HepG2 (cell line): ENCODE measurements around the gene ARF5. TPM values are rescaled to one million over a fixed set of nuclear protein-coding genes. Genes with fewer than 3 reads are reported as not detected.
A peak's percentile ranks its signal among the peaks of the same experiment; 100 is the strongest.

ENCODE experiments used
- DMAP1 ChIP-seq: IDR thresholded peaks from 2 replicates; pipeline ENCODE4 v1.6.1; 2016
- EHMT2 ChIP-seq: fragments of 200-600 bp; sonication (generic); IDR thresholded peaks from 2 replicates; pipeline ENCODE4 v1.7.0; 2017; ENCODE audit warnings: antibody characterized with exemption, low read depth, low read length, borderline replicate concordance
- FOXO1 ChIP-seq: sonication (generic); formaldehyde crosslinking; IDR thresholded peaks from 2 replicates; pipeline ENCODE4 v1.4.0; 2020; ENCODE audit warnings: missing genetic modification reagents
- HMG20A ChIP-seq: IDR thresholded peaks from 2 replicates; pipeline ENCODE4 v1.6.1; 2016; ENCODE audit warnings: borderline replicate concordance
- HNRNPK ChIP-seq: fragments of 200-400 bp; formaldehyde crosslinking; IDR thresholded peaks from 2 replicates; pipeline ENCODE4 v1.6.1; 2018; ENCODE audit warnings: low read length, low read depth, moderate library complexity, mild to moderate bottlenecking; ENCODE audit not compliant: poor library complexity, severe bottlenecking
- IKZF4 ChIP-seq: sonication (generic); formaldehyde crosslinking; IDR thresholded peaks from 2 replicates; pipeline ENCODE4 v1.5.1; 2020; ENCODE audit warnings: borderline replicate concordance, mild to moderate bottlenecking, low read depth, missing genetic modification reagents; ENCODE audit errors: not compliant biosample characterization
- KDM6A ChIP-seq: IDR thresholded peaks from 2 replicates; pipeline ENCODE4 v1.6.1; 2016; ENCODE audit warnings: low read depth
- KLF9 ChIP-seq: IDR thresholded peaks from 2 replicates; pipeline ENCODE4 v1.6.1; 2016; ENCODE audit warnings: low read depth
- PLRG1 ChIP-seq: fragments of 450-650 bp; conservative IDR thresholded peaks from 2 replicates; pipeline ENCODE4 v1.6.1; 2016
- POGZ ChIP-seq: sonication (generic); formaldehyde crosslinking; IDR thresholded peaks from 2 replicates; pipeline ENCODE4 v1.4.0; 2020; ENCODE audit warnings: mild to moderate bottlenecking, missing genetic modification reagents
- SAP130 ChIP-seq: IDR thresholded peaks from 2 replicates; pipeline ENCODE4 v1.6.1; 2016; ENCODE audit warnings: low read depth
- SUZ12 ChIP-seq: fragments of 150-350 bp; IDR thresholded peaks from 2 replicates; pipeline ENCODE4 v1.6.1; 2014; ENCODE audit warnings: low read depth, low read length
- TCF7L2 ChIP-seq: IDR thresholded peaks from 2 replicates; pipeline ENCODE4 v1.6.1; 2011; ENCODE audit warnings: mild to moderate bottlenecking, low read depth, low read length, moderate library complexity
- ZBTB39 ChIP-seq: sonication (generic); formaldehyde crosslinking; IDR thresholded peaks from 2 replicates; pipeline ENCODE4 v1.5.0; 2020; ENCODE audit warnings: missing genetic modification reagents
- ZNF367 ChIP-seq: sonication (generic); formaldehyde crosslinking; IDR thresholded peaks from 2 replicates; pipeline ENCODE4 v1.4.0; 2020; ENCODE audit warnings: missing genetic modification reagents, borderline replicate concordance
- ZNF44 ChIP-seq: sonication (generic); formaldehyde crosslinking; IDR thresholded peaks from 2 replicates; pipeline ENCODE4 v1.5.1; 2020; ENCODE audit warnings: mild to moderate bottlenecking, missing genetic modification reagents
- ZNF446 ChIP-seq: sonication (generic); formaldehyde crosslinking; IDR thresholded peaks from 2 replicates; pipeline ENCODE4 v1.5.0; 2020; ENCODE audit warnings: mild to moderate bottlenecking, missing genetic modification reagents
- ZNF670 ChIP-seq: sonication (generic); formaldehyde crosslinking; IDR thresholded peaks from 2 replicates; pipeline ENCODE4 v1.8.0; 2022; ENCODE audit warnings: mild to moderate bottlenecking, missing genetic modification reagents, borderline replicate concordance
- ZSCAN20 ChIP-seq: sonication (generic); formaldehyde crosslinking; IDR thresholded peaks from 2 replicates; pipeline ENCODE4 v1.4.0; 2020; ENCODE audit warnings: missing genetic modification reagents, mild to moderate bottlenecking, borderline replicate concordance
- polyA plus RNA-seq, 8 experiments: library from polyadenylated mRNA; depleted of rRNA in 3 of 8; stranded (reverse) in 7 of 8; unstranded in 1 of 8; fragments of >200 nt; fragmentation: Illumina TruSeq in 4 of 8; extraction: Trizol in 4 of 8; gene quantifications; 2 replicates each; pipeline versions ENCODE4 v1.2.1 to v1.2.3, GENCODE V29; 2011 to 2016; ENCODE audit warnings: low read depth in 4 of 8, missing spikeins in 1 of 8, mixed read lengths in 1 of 8; ENCODE audit not compliant: insufficient read depth in 1 of 8
- total RNA-seq, 5 experiments: library from RNA; depleted of rRNA; stranded (reverse); fragments of >200 nt; fragmentation: Illumina TruSeq; extraction: Trizol; gene quantifications; 2 replicates each; pipeline ENCODE4 v1.2.3, GENCODE V29; 2016; ENCODE audit warnings: low read depth in 1 of 5
- TF ChIP-seq, protein P1 (sequence below): sonication (generic); formaldehyde crosslinking; IDR thresholded peaks from 2 replicates; pipeline ENCODE4 v1.4.0; 2020; ENCODE audit warnings: low read depth, mild to moderate bottlenecking, missing genetic modification reagents
- TF ChIP-seq, protein P2 (sequence below): sonication (generic); formaldehyde crosslinking; IDR thresholded peaks from 2 replicates; pipeline ENCODE4 v1.5.1; 2020; ENCODE audit warnings: mild to moderate bottlenecking, missing genetic modification reagents, moderate library complexity
- TF ChIP-seq, protein P3 (sequence below): sonication (generic); formaldehyde crosslinking; IDR thresholded peaks from 2 replicates; pipeline ENCODE4 v1.5.1; 2020; ENCODE audit warnings: mild to moderate bottlenecking, missing genetic modification reagents

The ARF5 gene
- total and polyA plus RNA-seq, 2 of the 13 experiments (the other 11 are each of a cell fraction or from before 2014, with no cell fraction given): 109 to 135 TPM

DNA sequence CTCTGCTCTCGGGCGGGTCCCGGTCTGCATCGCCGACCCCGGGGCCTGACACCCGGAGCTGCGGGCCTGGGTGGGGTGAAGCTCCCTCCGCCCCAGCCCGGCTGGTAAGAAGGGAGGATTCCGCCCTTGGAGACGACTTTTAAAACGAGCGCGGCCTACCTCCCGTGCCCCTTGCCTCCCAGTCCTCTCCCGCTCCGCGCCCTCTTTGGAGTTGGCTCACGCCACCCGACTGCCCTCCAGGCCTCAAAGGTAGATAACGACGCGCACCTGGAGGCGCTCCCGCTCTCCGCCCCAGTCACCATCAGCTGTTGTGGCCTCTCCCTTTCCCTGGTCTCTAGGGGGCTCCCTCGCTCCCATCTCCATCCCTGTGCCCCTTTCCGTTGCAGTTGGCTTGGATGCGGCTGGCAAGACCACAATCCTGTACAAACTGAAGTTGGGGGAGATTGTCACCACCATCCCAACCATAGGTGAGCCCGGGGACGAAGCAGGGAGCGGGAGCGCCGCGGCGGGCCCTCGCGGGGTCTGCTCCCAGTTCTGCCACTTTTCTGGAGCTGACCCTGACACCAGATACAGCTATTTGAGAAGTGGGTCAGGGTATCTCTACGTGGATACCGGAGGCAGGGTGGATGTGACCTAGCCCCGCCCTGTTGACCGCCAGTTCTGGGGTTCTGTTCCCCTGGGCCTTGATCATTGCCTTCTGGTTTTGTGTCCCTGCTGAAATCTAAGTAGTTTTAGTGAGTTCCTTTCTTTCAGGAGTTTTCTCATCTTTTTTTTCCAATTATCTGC, 679 bp downstream of the ARF5 start (continued):
- TF ChIP-seq ZBTB39 (CRISPR knock-in tag) (no peak), IKZF4 (CRISPR knock-in tag) (peak; percentile 39), DMAP1 (CRISPR knock-in tag) (no peak), KLF9 (CRISPR knock-in tag) (no peak), KDM6A (CRISPR knock-in tag) (no peak), SAP130 (CRISPR knock-in tag) (peak; percentile 65), ZNF367 (no peak), ZNF44 (peak; percentile 56; the same call in 1 of the 2 replicates), ZSCAN20 (CRISPR knock-in tag) (no peak), HMG20A (CRISPR knock-in tag) (no peak), HNRNPK (no peak), FOXO1 (no peak), PLRG1 (no peak), POGZ (CRISPR knock-in tag) (no peak), ZNF446 (CRISPR knock-in tag) (peak; percentile 77; the same call in 1 of the 2 replicates), ZNF670 (CRISPR knock-in tag) (no peak), SUZ12 (no peak), EHMT2 (no peak), TCF7L2 (no peak)
- TF ChIP-seq, protein P1, sequence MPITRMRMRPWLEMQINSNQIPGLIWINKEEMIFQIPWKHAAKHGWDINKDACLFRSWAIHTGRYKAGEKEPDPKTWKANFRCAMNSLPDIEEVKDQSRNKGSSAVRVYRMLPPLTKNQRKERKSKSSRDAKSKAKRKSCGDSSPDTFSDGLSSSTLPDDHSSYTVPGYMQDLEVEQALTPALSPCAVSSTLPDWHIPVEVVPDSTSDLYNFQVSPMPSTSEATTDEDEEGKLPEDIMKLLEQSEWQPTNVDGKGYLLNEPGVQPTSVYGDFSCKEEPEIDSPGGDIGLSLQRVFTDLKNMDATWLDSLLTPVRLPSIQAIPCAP (CRISPR knock-in tag): no peak
- TF ChIP-seq, protein P2, sequence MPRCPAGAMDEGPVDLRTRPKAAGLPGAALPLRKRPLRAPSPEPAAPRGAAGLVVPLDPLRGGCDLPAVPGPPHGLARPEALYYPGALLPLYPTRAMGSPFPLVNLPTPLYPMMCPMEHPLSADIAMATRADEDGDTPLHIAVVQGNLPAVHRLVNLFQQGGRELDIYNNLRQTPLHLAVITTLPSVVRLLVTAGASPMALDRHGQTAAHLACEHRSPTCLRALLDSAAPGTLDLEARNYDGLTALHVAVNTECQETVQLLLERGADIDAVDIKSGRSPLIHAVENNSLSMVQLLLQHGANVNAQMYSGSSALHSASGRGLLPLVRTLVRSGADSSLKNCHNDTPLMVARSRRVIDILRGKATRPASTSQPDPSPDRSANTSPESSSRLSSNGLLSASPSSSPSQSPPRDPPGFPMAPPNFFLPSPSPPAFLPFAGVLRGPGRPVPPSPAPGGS (CRISPR knock-in tag): peak; percentile 59; the same call in 1 of the 2 replicates
- TF ChIP-seq, protein P3, sequence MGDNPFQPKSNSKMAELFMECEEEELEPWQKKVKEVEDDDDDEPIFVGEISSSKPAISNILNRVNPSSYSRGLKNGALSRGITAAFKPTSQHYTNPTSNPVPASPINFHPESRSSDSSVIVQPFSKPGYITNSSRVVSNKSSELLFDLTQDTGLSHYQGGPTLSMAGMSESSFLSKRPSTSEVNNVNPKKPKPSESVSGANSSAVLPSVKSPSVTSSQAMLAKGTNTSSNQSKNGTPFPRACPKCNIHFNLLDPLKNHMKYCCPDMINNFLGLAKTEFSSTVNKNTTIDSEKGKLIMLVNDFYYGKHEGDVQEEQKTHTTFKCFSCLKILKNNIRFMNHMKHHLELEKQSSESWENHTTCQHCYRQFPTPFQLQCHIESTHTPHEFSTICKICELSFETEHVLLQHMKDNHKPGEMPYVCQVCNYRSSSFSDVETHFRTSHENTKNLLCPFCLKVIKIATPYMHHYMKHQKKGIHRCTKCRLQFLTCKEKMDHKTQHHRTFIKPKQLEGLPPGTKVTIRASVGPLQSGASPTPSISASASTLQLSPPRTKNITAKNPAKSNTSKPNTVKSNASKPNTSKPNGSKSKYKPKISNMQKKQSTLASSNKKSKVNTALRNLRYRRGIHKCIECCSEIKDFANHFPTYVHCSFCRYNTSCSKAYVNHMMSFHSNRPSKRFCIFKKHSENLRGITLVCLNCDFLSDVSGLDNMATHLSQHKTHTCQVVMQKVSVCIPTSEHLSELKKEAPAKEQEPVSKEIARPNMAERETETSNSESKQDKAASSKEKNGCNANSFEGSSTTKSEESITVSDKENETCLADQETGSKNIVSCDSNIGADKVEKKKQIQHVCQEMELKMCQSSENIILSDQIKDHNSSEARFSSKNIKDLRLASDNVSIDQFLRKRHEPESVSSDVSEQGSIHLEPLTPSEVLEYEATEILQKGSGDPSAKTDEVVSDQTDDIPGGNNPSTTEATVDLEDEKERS (CRISPR knock-in tag): no peak
